ENCODE results near the gene STARD9. TPM values are rescaled to one million over a fixed set of nuclear protein-coding genes. Genes with fewer than 3 reads are reported as not detected.
A peak's percentile ranks its signal among the peaks of the same experiment; 100 is the strongest.

STARD9 gene
- total and polyA plus RNA-seq, 2 of the 13 experiments (the other 11 are each of a cell fraction or from before 2014, with no cell fraction given) = 5.3 to 7.5 TPM

DNA sequence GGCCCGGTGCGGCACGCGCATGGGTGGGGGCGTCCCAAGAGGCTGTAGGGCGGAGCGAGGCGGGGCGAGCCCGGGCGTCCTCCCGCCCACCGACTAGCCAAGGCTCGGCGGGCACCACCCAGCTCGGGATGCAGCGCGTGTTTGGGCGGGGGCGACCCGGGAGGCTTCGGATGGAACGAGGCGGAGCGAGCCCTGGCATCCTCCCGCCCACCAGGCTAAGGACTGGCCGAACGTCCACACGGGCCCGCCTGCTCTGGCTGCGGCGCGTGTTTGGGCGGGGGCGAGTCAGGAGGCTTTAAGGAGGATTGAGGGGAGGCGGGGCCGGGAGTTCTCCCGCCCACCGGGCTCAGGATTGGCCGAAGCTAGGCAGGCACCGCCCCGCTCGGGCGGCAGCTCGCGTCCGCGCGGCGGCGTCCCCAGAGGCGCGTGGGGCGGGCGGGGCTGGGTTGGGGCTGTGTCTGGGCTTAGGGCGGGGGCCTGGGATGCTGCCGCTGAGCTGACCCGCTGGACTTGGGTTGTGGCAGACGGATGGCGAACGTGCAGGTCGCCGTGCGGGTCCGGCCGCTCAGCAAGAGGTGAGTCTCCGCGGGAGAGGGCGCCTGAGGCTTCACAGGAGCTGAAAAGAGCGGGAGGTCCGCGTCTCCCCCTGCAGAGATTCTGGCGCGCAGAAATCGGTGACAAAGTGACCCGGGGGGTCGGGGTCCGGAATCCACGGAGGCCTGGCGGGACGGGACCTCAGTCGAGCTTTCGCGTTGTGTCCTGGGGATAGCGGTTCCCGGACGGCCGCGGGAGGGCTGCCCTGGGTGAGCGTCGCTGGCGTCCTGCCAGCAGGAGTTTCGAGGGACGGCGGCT, at the start of gene STARD9 (continued):
- TF ChIP-seq, protein P1, sequence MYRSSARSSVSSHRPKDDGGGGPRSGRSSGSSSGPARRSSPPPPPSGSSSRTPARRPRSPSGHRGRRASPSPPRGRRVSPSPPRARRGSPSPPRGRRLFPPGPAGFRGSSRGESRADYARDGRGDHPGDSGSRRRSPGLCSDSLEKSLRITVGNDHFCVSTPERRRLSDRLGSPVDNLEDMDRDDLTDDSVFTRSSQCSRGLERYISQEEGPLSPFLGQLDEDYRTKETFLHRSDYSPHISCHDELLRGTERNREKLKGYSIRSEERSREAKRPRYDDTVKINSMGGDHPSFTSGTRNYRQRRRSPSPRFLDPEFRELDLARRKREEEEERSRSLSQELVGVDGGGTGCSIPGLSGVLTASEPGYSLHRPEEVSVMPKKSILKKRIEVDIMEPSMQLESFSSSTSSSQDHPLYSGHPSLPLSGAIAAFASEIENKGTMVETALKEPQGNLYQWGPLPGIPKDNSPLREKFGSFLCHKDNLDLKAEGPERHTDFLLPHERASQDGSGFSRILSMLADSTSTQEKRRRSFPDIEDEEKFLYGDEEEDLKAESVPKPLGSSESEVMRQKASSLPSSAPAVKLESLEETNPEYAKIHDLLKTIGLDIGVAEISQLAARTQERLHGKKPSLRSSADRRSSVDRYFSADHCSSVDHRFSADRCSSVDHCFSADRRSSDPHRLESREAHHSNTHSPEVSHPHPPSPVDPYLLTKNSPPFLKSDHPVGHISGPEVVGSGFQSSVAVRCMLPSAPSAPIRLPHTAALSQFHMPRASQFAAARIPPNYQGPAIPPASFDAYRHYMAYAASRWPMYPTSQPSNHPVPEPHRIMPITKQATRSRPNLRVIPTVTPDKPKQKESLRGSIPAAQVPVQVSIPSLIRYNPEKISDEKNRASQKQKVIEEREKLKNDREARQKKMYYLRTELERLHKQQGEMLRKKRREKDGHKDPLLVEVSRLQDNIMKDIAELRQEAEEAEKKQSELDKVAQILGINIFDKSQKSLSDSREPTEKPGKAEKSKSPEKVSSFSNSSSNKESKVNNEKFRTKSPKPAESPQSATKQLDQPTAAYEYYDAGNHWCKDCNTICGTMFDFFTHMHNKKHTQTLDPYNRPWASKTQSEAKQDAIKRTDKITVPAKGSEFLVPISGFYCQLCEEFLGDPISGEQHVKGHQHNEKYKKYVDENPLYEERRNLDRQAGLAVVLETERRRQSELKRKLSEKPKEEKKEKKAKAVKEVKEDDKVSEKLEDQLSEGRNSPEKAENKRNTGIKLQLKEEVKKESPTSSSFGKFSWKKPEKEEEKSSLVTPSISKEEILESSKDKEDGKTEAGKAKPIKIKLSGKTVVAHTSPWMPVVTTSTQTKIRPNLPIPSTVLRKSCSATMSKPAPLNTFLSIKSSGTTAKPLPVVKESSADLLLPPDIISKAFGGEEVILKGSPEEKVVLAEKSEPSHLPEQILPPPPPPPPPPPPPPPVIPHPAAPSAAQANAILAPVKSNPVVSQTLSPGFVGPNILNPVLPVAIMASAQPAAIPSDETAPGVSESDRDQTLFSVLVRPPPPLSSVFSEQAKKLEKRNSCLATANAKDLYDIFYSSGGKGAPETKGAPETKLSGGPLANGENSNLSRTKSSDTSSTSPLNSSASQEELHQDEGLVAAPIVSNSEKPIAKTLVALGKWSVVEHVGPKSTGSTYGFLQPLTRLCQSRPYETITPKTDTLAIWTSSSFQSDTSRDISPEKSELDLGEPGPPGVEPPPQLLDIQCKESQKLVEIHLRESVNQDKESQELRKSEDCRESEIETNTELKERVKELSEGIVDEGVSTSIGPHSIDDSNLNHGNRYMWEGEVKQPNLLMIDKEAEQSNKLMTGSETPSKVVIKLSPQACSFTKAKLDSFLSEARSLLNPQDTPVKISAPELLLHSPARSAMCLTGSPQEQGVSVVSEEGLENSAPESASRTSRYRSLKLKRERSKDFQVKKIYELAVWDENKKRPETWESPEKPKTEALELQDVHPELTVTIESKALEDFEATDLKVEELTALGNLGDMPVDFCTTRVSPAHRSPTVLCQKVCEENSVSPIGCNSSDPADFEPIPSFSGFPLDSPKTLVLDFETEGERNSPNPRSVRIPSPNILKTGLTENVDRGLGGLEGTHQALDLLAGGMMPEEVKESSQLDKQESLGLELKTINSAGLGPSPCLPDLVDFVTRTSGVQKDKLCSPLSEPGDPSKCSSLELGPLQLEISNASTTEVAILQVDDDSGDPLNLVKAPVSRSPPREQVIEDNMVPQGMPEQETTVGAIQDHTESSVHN (CRISPR knock-in tag; IDR thresholded peaks at IDR 0.05) = no peak
- TF ChIP-seq ZNF772 (CRISPR knock-in tag; IDR thresholded peaks at IDR 0.05) (no peak), ZNF253 (CRISPR knock-in tag; IDR thresholded peaks at IDR 0.05; ENCODE audit: borderline replicate concordance) (no peak), GTF2F1 (IDR thresholded peaks at IDR 0.05; ENCODE audit: low read length) (no peak), ZNF367 (CRISPR knock-in tag; IDR thresholded peaks at IDR 0.05; ENCODE audit: borderline replicate concordance) (0 out of 2 replicates have a peak, but pooled peaks have one; percentile 33), RARG (CRISPR knock-in tag; IDR thresholded peaks at IDR 0.05; ENCODE audit: low read depth) (no peak), TRIM24 (CRISPR knock-in tag; IDR thresholded peaks at IDR 0.05) (no peak), GATAD2A (CRISPR knock-in tag; IDR thresholded peaks at IDR 0.05) (peak; percentile 3; the same call in 1 of the 2 replicates), HOXA3 (CRISPR knock-in tag; IDR thresholded peaks at IDR 0.05) (peak; percentile 77; the same call in 1 of the 2 replicates), ZNF557 (CRISPR knock-in tag; IDR thresholded peaks at IDR 0.05) (0 out of 2 replicates have a peak, but pooled peaks have one; percentile 57)
- TF ChIP-seq, protein P2, sequence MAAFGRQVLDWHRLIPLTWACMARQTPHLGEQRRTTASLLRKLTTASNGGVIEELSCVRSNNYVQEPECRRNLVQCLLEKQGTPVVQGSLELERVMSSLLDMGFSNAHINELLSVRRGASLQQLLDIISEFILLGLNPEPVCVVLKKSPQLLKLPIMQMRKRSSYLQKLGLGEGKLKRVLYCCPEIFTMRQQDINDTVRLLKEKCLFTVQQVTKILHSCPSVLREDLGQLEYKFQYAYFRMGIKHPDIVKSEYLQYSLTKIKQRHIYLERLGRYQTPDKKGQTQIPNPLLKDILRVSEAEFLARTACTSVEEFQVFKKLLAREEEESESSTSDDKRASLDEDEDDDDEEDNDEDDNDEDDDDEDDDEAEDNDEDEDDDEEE (CRISPR knock-in tag; IDR thresholded peaks at IDR 0.05) = 0 out of 2 replicates have a peak, but pooled peaks have one; percentile 56
- TF ChIP-seq, protein P3, sequence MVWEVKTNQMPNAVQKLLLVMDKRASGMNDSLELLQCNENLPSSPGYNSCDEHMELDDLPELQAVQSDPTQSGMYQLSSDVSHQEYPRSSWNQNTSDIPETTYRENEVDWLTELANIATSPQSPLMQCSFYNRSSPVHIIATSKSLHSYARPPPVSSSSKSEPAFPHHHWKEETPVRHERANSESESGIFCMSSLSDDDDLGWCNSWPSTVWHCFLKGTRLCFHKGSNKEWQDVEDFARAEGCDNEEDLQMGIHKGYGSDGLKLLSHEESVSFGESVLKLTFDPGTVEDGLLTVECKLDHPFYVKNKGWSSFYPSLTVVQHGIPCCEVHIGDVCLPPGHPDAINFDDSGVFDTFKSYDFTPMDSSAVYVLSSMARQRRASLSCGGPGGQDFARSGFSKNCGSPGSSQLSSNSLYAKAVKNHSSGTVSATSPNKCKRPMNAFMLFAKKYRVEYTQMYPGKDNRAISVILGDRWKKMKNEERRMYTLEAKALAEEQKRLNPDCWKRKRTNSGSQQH (CRISPR knock-in tag; IDR thresholded peaks at IDR 0.05; ENCODE audit: low read depth) = no peak
- TF ChIP-seq, protein P4, sequence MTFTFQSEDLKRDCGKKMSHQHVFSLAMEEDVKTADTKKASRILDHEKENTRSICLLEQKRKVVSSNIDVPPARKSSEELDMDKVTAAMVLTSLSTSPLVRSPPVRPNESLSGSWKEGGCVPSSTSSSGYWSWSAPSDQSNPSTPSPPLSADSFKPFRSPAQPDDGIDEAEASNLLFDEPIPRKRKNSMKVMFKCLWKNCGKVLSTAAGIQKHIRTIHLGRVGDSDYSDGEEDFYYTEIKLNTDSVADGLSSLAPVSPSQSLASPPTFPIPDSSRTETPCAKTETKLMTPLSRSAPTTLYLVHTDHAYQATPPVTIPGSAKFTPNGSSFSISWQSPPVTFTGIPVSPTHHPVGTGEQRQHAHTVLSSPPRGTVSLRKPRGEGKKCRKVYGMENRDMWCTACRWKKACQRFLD (CRISPR knock-in tag; IDR thresholded peaks at IDR 0.05; ENCODE audit: borderline replicate concordance) = 0 out of 2 replicates have a peak, but pooled peaks have one; percentile 81
- TF ChIP-seq, protein P5, sequence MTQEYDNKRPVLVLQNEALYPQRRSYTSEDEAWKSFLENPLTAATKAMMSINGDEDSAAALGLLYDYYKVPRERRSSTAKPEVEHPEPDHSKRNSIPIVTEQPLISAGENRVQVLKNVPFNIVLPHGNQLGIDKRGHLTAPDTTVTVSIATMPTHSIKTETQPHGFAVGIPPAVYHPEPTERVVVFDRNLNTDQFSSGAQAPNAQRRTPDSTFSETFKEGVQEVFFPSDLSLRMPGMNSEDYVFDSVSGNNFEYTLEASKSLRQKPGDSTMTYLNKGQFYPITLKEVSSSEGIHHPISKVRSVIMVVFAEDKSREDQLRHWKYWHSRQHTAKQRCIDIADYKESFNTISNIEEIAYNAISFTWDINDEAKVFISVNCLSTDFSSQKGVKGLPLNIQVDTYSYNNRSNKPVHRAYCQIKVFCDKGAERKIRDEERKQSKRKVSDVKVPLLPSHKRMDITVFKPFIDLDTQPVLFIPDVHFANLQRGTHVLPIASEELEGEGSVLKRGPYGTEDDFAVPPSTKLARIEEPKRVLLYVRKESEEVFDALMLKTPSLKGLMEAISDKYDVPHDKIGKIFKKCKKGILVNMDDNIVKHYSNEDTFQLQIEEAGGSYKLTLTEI (CRISPR knock-in tag; conservative IDR thresholded peaks at IDR 0.05) = no peak
